CD4-positive, alpha-beta T cell treated with Interleukin-15 for 1 hour (primary cell): ENCODE results near the gene GSTM2.

Experiments
- DNase-seq: peaks from one replicate; pipeline ENCODE4 v3.0.0-alpha.2; 2020

GSTM2 gene

DNA sequence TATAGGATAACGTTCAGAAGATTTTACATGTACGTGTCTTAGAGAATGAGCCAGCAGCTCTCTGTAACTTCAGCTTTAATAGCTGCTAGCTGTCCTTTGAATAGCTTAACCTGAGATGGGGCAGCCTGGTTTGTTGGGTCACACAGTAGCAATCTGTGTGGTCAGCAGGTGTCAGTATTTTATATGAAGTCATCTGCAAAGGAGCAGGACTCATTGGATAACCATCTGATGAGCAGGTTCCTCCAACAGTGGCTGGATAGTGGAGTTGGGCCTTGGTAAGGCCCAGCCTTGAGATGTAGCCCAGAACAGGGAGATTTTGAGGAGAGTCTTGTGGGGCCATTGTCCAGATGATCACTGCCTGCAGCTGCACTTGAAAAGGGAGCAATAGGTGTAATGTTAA is 50.6 kb downstream of the GSTM2 start:
- no peak for DNase-seq

GRCh38 chr1:109719337-109719837 is 51.5 kb downstream of the GSTM2 start:
- no peak for DNase-seq

- no peak for DNase-seq
Measured at GRCh38 chr1:109721042-109721441, 53.2 kb downstream of the GSTM2 start.

DNA sequence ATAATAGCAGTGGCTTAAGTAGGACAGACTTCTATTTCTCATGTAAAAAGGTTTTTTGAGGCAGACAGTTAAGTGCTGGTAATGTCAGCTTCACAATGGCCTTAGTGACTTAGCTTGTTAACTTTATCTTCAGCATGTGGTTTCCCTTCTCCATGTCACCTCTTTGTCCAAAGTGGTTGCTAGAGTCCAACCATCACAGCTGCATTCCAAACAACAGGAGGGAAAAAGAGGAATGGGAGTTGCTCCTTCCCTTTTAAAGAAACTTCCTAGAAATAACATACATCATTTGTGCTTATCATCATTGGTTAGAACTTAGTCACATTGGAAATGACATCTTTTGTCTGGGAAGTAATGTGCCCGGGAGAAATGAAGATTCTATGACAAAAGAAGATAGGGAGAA is 54.1 kb downstream of the GSTM2 start:
- DNase-seq = no peak

DNA sequence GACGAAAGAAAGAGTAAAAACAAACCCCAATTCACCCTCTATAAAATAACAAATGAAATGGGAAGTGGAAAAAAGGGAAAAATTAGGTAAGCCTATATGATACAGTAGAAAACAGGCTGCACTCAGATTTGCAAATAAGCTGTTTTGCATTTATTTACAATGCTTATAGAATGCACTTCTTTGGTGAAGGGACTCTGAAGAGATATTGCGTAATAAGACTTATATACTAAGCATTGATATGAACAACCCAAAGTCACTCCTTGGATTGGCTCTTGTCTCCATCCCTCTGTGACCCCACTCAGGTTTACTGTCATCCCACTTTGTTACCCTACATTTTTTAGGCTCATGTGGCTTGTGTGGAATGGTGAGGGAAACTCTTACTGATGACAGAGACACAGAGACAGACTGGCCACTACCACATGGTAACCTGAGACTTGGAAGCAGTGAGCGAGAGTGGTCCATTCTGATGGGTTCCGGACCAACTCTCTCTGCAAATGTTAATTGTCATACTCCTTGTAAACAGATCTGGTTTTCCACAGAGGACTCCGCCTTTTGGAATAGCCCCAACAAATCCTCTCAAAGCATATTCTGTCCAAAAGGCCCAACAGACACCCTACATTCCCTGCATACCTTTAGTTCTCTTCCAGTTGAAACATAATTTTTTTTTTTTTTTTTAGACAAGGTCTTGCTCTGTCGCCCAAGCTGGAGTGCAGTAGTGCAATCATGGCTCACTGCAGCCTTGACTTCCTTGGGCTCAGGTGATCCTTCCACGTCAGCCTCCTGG is 55.2 kb downstream of the GSTM2 start:
- DNase-seq = no peak
